NCI-H82 (cell line): ENCODE measurements around the gene KCNK1.
A peak's percentile ranks its signal among the peaks of the same experiment; 100 is the strongest.
"Not testable (repeated sequence)": the region's sequence is repeated elsewhere in the genome, so short reads cannot be mapped to it uniquely, and the experiment has no call there.

Experiments
- DNase-seq: peaks from one replicate; lab custom pipeline; 2025; lab: John Stamatoyannopoulos, UW

KCNK1 gene

GRCh38 chr1:233667741-233668140 is 53.8 kb downstream of the KCNK1 start:
- no peak for DNase-seq

- peak; percentile 46 for DNase-seq
Observed at GRCh38 chr1:233668146-233668724, 54.3 kb downstream of the KCNK1 start.

DNA sequence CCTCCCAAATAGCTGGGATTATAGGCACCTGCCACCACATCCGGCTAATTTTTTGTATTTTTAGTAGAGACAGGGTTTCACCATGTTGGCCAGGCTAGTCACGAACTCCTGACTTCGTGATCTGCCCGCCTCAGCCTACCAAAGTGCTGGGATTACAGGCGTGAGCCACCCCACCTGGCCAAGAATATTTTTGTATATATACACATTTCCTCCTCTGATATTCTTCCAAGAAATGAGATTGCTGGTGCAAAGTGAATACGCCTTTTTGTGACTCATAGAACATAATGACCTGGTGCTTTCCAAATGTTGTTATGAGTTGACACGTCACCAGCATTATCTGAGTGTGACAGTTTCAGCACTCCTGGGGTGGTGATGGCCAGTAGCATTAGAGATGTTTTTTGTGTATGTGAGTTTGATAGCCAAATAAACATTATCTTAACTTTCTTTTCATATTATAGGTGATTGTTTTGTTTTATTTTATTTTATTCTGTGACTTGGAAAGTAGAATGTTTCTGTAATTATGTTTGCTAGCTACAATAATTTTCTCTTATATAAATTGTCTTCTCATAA is 54.9 kb downstream of the KCNK1 start:
- no peak for DNase-seq

DNA sequence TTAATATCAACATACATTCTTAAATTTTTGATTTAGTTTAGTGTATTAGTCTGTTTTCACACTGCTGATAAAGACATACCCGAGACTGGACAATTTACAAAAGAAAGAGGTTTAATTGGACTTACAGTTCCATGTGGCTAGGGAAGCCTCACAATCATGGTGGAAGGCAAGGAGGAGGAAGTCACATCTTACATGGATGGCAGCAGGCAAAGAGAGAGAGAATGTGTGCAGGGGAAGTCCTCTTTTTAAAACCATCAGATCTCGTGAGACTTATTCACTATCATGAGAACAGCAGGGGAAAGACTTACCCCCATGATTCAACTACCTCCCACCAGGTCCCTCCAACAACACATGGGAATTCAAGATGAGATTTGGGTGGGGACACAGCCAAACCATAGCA is 56.5 kb downstream of the KCNK1 start:
- not testable (repeated sequence) for DNase-seq

GRCh38 chr1:233671286-233671685 is 57.4 kb downstream of the KCNK1 start:
- no peak for DNase-seq

GRCh38 chr1:233672732-233673131 is 58.8 kb downstream of the KCNK1 start:
- no peak for DNase-seq

DNA sequence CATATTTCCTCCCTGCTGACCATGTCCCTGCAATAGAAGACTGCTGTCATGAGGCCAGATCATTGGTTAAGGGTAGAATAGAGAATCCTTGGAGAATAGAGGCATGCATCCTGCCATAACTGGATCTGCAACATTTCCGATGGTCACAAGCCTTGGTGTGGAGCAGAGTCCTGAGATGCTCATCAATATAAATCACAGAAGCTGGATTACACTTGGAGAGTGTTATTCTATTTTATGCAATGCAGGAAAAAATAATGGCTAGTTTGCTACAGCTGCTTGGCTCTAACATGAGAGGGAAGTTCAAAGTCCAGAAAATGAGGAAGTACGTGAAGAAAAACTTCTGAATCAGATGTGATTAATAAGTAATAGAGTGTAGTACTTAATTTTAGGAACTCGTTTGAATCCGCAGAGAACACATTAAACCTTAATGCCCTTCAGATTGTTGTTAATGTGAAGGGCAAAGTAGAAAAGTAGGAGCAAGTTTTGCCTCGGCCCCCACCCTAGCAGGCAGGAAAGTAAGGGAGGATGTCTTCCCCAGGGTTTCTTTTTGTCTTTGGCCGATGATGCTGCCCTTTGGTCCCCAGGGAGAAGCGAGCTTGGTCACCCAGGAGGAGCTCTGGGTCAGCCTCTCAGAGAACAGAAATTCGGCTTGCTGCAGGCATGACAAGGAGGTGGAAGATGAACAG is 59.5 kb downstream of the KCNK1 start:
- DNase-seq = no peak

DNA sequence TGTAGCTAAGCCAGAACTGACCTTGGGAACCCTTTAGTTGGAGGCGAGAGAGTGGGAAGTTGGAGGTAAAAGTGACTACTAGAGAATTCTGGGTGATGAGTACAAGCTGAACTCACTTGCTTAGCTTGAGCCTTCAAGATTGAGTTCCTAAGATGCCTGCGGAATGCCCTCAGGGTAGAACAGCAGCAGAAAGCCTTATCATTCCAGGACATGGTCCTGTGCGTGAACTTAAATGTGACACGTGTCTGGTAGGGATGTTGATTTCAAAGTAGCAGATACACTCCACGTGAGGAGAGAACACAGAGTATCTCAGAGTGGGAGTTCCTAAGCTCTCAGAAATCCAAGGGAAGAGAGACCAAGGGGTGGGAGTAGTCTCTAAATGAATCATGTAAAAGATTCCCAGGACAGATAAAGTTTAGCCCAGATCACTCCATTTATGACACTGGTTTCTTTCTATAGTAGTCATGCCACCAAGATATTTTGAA is 60.1 kb downstream of the KCNK1 start:
- no peak for DNase-seq

- DNase-seq = no peak
Observed at GRCh38 chr1:233675446-233675845, 61.5 kb downstream of the KCNK1 start.

- DNase-seq = no peak
Observed at GRCh38 chr1:233675893-233676292, 62.0 kb downstream of the KCNK1 start.

GRCh38 chr1:233677690-233678354 is 63.9 kb downstream of the KCNK1 start:
- DNase-seq = no peak

GRCh38 chr1:233679030-233679429 is 65.1 kb downstream of the KCNK1 start:
- DNase-seq = no peak

DNA sequence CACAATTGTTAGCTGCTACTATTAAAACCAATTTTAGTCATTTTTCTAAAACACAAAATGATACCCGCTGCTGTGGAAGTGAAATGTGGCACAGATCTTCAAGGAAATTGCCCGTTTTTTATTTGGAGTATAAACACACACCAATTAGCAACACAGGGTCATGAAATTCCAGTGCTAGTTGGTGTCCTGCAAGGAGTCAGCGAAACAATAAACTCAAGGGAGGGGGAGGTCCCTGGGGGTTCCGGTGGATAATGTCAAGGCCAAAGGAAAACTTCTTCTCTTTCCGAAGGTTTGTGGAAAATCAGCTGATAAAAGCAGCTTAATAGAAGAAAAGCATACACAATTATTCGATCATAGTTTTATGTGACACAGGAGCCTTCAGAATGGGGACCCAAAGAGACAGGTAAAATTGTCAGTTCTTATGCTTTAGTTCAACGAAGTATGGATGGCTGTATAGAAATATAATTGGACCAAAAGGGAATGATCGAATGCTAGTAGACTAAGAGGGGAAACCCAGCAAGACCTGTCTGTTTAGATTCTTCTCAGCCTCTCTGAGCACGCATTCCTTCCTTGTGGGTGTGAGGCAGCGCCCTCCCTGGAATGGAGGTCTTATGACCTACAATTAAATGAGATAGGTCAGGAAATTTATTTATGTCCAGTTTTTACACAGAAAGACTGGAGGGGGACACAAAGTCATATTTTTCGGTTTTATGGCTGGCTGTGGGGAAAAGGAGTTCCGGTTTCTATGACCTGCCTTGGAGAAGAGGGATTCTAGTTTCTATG is 65.9 kb downstream of the KCNK1 start:
- DNase-seq = no peak

DNA sequence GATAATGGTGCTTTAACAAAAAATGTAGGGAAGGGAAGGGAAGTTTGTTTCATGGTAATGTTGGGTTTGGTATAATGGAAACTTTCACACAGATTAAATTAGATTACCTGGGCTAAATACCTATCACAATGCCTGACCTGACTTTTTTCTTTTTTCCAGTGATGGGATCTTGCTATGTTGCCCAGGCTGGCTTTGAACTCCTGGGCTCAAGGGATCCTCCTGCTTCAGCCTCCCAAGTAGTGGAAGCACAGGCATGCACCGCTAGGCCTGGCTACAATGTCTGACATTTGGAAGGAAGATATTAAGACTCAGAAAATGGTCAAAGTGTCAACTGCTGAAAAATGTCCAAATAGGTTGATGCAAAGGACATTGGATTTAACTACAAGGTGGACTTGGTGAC is 67.4 kb downstream of the KCNK1 start:
- no peak for DNase-seq

DNA sequence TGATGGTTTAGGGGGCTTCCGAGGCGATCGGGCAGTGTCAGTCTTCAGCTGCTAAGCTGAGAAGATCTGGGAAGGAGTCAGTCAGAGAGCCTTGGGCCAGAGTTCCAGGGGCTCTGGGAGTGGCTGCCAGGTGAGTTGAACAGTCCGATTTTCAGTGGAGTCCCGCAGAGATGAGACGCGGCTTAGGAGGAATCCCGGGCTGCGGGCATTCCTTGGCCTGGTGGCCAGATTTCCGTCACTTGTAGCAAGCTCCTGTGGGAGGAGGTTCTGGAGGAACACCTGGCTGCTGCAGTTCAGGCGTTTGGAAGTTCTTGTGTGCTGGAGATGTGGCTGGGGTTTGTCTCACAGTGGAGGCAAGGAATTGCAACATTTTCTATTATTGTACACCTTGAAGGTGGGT is 72.7 kb downstream of the KCNK1 start:
- DNase-seq = not testable (repeated sequence)

GRCh38 chr1:233689017-233689747 is 75.3 kb downstream of the KCNK1 start:
- DNase-seq = no peak

- no peak for DNase-seq
Observed at GRCh38 chr1:233689748-233690254, 75.9 kb downstream of the KCNK1 start.

DNA sequence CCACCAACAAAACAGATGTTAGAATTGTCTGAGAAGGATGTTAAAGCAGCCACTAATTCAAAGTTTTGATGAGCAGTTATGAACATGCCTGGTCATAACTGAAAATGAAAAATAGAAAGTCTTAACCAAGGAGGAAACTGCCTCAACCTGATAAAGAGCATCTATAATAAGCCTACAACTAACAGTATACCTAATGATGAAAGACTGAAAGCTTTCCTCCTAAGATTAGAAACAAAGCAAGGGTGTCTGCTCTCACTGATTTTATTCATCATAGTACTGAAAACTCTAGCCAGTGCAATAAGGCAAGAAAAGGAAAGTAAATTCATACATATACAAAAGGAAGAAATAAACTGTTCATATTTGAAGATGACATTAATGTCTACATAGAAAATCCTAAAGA is 82.0 kb downstream of the KCNK1 start:
- no peak for DNase-seq

DNA sequence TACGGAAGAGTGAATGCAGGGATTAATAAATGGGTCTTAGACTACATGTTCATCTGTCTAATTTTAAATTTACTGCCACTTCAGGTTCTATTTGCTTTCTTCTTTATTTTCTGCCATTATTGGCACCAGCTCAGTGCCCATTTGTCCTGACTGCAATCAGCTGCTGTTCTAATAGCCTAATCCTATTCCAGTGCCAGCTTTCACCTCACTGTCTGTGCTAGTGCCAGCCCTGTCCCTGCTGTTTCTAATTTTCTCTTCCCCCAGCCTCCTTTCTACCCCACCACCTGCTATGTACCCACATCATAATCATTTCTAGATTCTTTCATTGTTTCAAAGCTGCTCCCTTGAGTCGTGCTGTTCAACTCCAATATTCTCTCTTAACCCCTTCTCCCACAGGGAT is 86.4 kb downstream of the KCNK1 start:
- no peak for DNase-seq

GRCh38 chr1:233704170-233704897 is 90.4 kb downstream of the KCNK1 start:
- DNase-seq = peak; percentile 41
